HG03097 (cell line): ENCODE data around the gene CRTC2.
A peak's percentile ranks its signal among the peaks of the same experiment; 100 is the strongest.
"Not testable (repeated sequence)": the region's sequence is repeated elsewhere in the genome, so short reads cannot be mapped to it uniquely, and the experiment has no call there.

Experiments
- ATAC-seq: cut with Tn5 transposase; IDR thresholded peaks from one replicate; pipeline ENCODE4 v1.9.1; 2021; ENCODE audit not compliant: unreplicated experiment, low FRiP score

The CRTC2 gene

DNA sequence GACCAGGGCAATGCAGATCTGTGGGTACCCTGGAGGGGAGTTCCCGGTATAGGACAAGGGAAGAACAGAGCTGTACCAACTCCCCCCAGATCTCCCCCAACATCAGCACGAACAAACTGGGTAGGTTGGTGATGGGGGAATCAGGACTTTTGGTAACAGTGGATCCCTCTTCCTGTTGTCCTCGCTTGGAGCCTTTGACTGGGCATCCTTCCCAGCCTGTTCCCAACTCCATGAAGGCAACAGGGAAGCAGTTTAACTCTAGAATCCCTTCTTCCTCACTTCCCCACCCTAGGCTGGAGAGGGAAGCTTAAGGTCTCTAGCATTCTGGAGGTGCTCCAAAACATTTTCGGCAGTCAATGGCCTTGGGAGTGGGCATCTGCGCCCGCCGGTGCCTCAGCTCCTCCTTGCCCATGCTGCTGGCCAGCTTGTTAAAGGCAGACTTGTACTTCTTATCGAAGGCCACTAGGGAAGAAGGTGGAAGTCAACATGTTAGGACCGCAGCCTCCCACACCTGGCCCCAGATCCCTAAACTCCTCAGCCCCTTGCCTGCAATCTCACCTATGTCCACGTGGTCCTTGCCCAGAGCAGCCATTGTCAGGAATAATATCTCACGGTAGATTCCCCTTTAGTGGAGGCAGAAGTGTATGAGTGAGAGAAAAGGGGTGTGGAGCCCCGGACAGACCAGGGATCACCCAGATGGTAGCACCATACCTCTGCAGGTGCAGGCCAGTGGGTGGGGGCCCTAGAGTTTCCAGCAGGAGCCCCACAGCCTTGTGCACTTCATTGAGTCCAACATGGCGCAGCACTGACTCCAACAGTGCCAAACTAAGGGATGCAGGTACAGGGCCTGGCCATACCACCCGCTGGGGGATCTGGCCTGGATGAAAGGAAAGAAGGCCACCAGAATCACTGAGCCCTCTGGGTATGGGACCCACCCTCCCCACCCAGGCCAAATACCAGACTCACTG lies 28.1 kb downstream of the CRTC2 start:
- no peak for ATAC-seq

- ATAC-seq: no peak
Measured at GRCh38 chr1:153929426-153929825, 29.0 kb downstream of the CRTC2 start.

DNA sequence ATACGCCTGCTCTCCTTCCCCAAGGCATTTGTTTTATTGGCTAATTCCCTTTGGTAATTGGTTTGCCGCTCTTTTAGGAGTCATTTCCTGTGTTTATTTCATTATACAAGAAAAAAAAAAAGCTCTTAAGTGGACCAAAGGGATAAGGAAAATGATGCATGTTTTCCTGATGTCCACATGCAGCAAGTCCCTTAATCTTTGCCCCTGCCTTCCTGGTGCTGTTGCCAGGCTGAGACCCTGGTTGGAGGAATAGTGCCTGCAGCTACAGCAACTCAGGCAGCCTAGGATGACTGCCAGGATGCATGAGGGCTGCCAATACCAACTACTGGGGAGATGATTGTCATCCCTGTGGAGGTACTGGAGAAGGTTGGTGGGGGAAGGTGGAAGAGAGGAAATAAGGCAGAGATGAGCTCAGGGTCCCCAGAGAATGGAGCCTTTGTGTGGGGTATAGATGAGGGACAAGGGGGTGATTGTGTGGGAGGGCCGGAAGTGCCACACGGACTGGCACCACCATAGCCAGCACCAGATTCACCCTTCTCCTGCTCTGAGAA lies 29.5 kb downstream of the CRTC2 start:
- ATAC-seq: no peak

DNA sequence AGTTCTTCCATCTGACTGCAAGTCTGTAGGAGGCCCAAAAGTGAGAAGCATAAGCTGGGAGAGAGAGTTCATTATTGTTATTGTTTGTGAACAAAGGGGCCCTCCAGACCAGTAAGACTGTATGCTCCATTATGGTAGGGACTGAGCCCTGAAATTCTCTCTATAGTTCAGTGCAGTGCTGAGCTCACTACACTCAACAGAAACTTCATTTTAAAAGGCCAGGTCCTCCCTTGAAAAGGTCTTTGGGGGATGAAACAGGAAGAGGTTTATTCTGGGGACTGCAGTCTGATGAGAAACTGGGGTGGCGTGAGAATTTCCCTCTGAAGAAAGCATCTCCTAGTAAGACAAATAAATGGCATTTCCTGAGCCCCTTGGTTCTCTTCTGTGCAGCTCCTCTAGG lies 30.2 kb downstream of the CRTC2 start:
- no peak for ATAC-seq

DNA sequence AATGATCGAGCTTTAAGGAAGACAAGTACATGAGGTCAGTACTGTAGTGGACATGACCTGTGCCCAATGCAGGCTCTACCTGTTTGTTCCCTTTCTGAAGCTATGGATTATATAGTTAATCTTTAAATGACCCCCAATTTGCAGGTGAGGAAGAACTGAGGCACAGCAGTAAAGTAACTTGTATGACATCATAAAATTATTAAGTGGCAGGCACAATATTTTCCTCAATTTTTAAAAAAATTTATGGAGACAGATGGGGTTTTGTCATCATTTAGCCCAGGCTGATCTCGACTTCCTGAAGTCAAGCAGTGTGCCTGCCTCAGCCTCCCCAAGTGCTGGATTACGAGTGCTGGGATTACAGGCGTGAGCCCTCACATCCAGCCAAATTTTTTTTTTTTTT lies 32.0 kb downstream of the CRTC2 start:
- ATAC-seq: no peak

DNA sequence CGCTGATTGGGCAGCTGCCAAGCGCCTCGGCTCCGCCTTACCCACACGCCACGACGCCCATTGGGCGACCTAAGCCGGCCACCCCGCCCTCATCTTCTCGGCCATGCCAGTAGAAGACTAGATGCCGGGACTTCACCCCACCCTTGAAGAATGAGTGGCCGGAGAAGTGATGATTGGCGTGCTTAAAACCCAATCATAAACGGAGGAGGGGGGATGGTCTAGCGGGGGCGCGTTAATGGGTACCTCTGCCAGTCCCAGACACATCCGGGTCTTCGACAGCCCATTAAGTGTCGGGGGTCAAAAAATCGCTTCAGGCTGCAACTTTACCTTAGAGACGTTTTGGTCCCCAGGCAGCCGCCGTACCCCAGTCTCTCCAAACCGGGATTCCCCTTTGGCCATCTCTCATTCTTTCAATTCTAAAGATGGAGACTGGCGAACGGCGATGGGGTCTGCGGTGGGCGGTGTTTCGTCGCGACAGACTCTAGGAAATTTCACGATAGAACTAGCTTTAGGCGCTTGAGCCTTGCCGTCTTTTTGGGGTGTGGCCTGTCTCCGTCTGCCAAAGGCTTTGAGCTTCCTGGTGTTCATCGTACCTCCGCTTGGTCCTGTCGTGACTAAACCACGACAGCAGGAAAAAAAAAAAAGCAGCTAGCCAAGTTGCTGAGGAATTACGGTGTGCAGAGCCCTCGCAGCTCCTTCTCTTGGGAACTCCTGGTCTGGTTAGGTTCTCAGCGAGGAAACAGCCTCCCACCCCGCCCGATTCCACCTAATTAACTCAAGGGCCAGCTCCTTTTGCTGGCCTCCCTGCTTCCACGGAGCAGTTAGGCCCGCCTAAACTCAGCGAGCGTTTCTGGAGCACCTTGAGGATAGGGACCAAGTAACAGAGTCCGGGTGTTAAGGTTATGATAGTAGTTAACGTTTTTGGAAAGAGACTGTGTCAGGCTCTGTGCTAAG lies 35.2 kb downstream of the CRTC2 start, which contains the start of gene GATAD2B:
Gene GATAD2B (minus strand): TSS at position 1 of the 954 bp plus-strand sequence. CDS start 94,625 bp downstream, outside the sequence.
- ATAC-seq: peak; percentile 91

- peak; percentile 22 for ATAC-seq
Measured at GRCh38 chr1:153922076-153922971, 36.1 kb downstream of the CRTC2 start.

DNA sequence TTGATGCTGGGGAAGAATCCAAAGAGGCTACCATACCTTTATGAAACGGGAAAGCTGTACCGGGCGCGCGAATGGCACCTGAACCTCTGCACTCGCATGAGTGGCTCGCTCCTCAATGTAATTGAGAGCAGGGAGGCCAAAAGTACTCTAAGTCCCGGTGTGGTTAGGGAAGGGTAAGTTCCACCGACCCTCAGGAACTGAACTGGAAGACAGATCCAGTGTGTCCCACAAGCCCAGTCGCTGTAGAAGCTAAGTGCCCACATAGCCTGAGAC lies 36.7 kb downstream of the CRTC2 start:
- no peak for ATAC-seq

DNA sequence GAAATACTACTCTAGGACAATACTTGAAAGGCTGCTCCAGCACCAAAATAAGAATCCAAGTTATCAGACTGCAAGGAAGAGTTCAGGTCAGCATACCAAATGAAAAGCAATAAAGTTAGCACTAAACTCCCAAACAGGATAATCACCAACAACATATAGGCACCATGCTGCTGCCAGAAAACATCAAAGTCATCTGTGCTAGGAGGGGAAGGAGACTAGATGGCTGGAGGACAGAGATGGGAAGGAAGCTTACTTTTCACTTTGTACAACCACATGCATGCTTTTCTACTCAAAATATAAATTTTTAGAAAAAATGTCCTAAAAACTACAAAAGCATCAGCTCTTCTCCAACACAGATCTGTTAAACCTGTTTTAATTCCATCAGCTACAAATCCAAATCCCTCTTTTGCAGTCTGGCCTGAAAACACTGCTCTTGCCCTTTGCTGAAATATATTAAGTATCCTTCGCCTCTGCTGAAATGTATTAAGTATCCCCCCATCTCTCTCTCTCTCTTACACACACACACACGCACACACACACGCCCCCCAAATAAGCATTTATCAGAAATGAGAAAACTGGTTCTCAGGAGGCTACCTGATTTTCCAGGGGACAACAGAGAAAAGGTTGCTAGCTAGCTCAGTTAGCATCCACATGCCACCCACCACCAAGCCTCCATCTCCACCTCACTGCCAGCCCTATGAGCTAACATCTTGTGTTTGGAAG lies 37.2 kb downstream of the CRTC2 start:
- ATAC-seq: no peak

- ATAC-seq: no peak
Measured at GRCh38 chr1:153919876-153920852, 38.2 kb downstream of the CRTC2 start.

- ATAC-seq: no peak
Measured at GRCh38 chr1:153916297-153916696, 42.1 kb downstream of the CRTC2 start.

DNA sequence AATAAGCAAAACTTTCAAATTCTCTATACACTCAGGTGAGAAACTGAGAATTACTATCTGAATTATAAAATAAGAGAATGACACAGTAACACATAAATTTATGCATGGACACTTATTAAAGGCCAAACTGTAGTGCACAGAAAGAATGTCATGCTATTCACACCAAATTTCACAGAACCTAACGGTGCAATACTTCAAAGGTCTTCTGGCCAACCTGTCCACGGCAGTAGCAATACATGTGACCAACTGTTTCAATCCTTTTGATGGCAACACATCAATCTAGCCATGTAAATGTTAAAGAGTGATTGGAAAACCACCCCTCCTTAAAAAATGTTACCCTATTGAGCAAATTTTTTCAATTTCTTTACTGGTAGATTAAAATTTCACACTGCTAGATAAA lies 46.1 kb downstream of the CRTC2 start:
- ATAC-seq: no peak

GRCh38 chr1:153910560-153910959 lies 47.9 kb downstream of the CRTC2 start:
- ATAC-seq: not testable (repeated sequence)

GRCh38 chr1:153908071-153908470 lies 50.3 kb downstream of the CRTC2 start:
- ATAC-seq: no peak

DNA sequence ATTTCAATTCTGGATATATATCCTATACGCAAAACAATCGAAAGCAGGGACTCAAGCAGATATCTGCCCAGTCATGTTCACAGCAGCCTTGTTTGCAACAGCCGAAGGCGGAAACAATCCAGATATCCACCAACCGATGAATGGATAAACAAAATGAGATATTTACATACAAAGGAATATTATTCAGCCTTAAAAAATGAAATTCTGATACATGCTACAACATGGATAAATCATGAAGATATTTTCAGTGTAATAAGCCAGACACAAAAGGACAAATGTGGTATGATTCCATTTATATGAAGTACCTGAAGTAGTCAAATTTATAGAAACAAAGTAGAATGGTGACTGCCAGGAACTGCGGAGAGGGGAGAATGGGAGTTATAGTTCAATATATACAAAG lies 51.3 kb downstream of the CRTC2 start:
- no peak for ATAC-seq

- no peak for ATAC-seq
Measured at GRCh38 chr1:153906396-153906795, 52.0 kb downstream of the CRTC2 start.

- not testable (repeated sequence) for ATAC-seq
Measured at GRCh38 chr1:153905908-153906307, 52.5 kb downstream of the CRTC2 start.

DNA sequence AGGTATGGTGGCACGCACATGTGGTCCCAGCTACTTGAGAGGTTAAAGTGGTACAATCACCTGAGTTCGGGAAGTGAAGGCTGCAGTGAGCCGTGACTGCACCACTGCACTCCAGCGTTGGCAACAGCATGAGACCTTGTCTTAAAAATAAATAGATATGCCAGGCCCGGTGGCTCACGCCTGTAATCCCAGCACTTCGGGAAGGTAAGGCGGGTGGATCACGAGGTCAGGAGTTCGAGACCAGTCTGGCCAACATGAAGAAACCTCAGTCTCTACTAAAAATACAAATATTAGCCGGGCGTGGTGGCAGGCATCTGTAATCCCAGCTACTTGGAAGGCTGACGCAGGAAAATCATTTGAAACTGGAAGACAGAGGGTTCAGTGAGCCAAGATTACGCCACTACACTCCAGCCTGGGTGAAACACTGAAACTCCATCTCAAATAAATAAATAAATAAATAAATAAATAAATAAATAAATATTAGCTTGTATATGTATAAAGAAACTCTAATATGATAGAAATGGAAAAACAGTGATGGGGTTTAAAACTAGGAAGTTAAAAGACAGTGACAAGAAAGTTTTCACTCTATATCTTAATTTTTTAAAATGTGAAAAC lies 54.5 kb downstream of the CRTC2 start:
- ATAC-seq: no peak
